OCI-LY7 (cell line): ENCODE measurements around the gene SEPHS1. TPM values are rescaled to one million over a fixed set of nuclear protein-coding genes. Genes with fewer than 3 reads are reported as not detected.

Experiments
- BruUV-seq: library from RNA; stranded (reverse); fragments of 400-500 nt; replicated peaks from 2 replicates; lab custom pipeline; 2021; lab: Mats Ljungman, UMichigan
- CTCF ChIA-PET: fragments of 300-600 bp; sonication (Branson Sonifier 250); formaldehyde crosslinking; loops from one replicate; lab custom pipeline; 2022; ENCODE audit warnings: antibody characterized with exemption; ENCODE audit not compliant: unreplicated experiment; lab: Charles Lee
- POLR2A ChIA-PET: fragments of 300-600 bp; sonication (Branson Sonifier 250); formaldehyde crosslinking; loops from one replicate; lab custom pipeline; 2022; ENCODE audit warnings: antibody characterized with exemption; lab: Charles Lee
- DNase-seq: peaks from one replicate; pipeline ENCODE4 v3.0.0-alpha.2; 2015; ENCODE audit warnings: low spot score
- H2AFZ ChIP-seq: fragments of 200-600 bp; sonication (generic), shearing (Covaris generic); 2 replicates; pipeline ENCODE4 v1.6.1; 2014; ENCODE audit warnings: mild to moderate bottlenecking, antibody characterized with exemption, low read length, moderate library complexity
- H3K27ac ChIP-seq: fragments of 200-600 bp; sonication (generic); 2 replicates; pipeline ENCODE4 v1.5.1; 2014; ENCODE audit warnings: mixed run types, low read depth, mild to moderate bottlenecking, moderate library complexity, low read length, inconsistent platforms; ENCODE audit not compliant: poor library complexity, severe bottlenecking
- H3K36me3 ChIP-seq: fragments of 200-600 bp; sonication (generic); 2 replicates; pipeline ENCODE4 v1.6.1; 2014; ENCODE audit warnings: mild to moderate bottlenecking, antibody characterized with exemption, low read length, moderate library complexity, mixed read lengths; ENCODE audit not compliant: insufficient read depth
- H3K4me1 ChIP-seq: fragments of 200-600 bp; sonication (generic); 2 replicates; pipeline ENCODE4 v1.5.1; 2014; ENCODE audit warnings: mild to moderate bottlenecking, low read length; ENCODE audit not compliant: insufficient read depth, poor library complexity, severe bottlenecking
- H3K4me2 ChIP-seq: fragments of 200-600 bp; sonication (generic); 2 replicates; pipeline ENCODE4 v1.6.1; 2014; ENCODE audit warnings: mild to moderate bottlenecking, low read length
- H3K4me3 ChIP-seq: fragments of 200-600 bp; sonication (generic); 2 replicates; pipeline ENCODE4 v1.5.1; 2014; ENCODE audit warnings: mild to moderate bottlenecking, low read depth, low read length; ENCODE audit not compliant: poor library complexity, severe bottlenecking
- H3K79me2 ChIP-seq: fragments of 200-600 bp; sonication (generic); 2 replicates; pipeline ENCODE4 v1.6.1; 2016; ENCODE audit warnings: low read depth, mild to moderate bottlenecking, low read length, moderate library complexity, mixed read lengths; ENCODE audit not compliant: insufficient read depth
- H3K9me2 ChIP-seq: fragments of 200-600 bp; sonication (generic); 2 replicates; pipeline ENCODE4 v1.6.1; 2016; ENCODE audit warnings: mild to moderate bottlenecking, low read length, mixed read lengths; ENCODE audit not compliant: insufficient read depth
- H3K9me3 ChIP-seq: fragments of 200-600 bp; sonication (generic); 2 replicates; pipeline ENCODE4 v1.6.1; 2014; ENCODE audit warnings: mild to moderate bottlenecking, mixed run types, low read length, mixed read lengths
- H4K20me1 ChIP-seq: fragments of 200-600 bp; sonication (generic); 2 replicates; pipeline ENCODE4 v1.6.1; 2014; ENCODE audit warnings: mild to moderate bottlenecking, antibody characterized with exemption, low read length, moderate library complexity, mixed read lengths; ENCODE audit not compliant: insufficient read depth
- CTCF ChIP-seq: fragments of 200-600 bp; sonication (generic); conservative IDR thresholded peaks from 2 replicates; pipeline ENCODE4 v1.5.1; 2014; ENCODE audit warnings: mild to moderate bottlenecking, antibody characterized with exemption, low read length, moderate library complexity, mixed read lengths
- EZH2phosphoT487 ChIP-seq: fragments of 200-600 bp; sonication (generic); IDR thresholded peaks from 2 replicates; pipeline ENCODE4 v1.6.1; 2018; ENCODE audit warnings: low read depth, borderline replicate concordance, mild to moderate bottlenecking, mixed run types, antibody characterized with exemption, low read length, moderate library complexity, mixed read lengths
- intact Hi-C: fragments of 100-400 bp; cut with micrococcal nuclease; formaldehyde crosslinking; loops from one replicate; pipeline ENCODE4 v1.10.0; 2022; ENCODE audit not compliant: unreplicated experiment
- total RNA-seq, 2 experiments: library from RNA; depleted of rRNA in 1 of 2; stranded (reverse); fragments of >200 nt in 1 of 2; shearing (Covaris generic) in 1 of 2; gene quantifications; 2 replicates each; pipeline ENCODE4 v1.2.3, GENCODE V29; 2014 to 2022

The SEPHS1 gene
- total RNA-seq, 2 experiments from 2014 or later: 72.7 to 113 TPM

- CTCF ChIA-PET: no interaction called here
- Histone ChIP-seq H3K4me3 (no peak overlapping the region), H3K4me2 (no peak overlapping the region), H3K9me2 (no peaks in the 10 kb centered on the region), H4K20me1 (no peaks in the 10 kb centered on the region), H2AFZ (no peak overlapping the region), H3K27ac (no peak overlapping the region), H3K9me3 (no peaks in the 10 kb centered on the region), H3K79me2 (no peaks in the 10 kb centered on the region), H3K36me3 (no peaks in the 10 kb centered on the region), H3K4me1 (peaks cover 6% of the 10 kb centered on the region)
- DNase-seq: no peak
- no TSS peak for BruUV-seq
- POLR2A ChIA-PET: interaction anchor here (0.5 kb wide), 1 partner anchor 143 kb away, joined by 3 read pairs; no protein-coding TSS in a partner anchor
- intact Hi-C loops: no loop called here
- TF ChIP-seq EZH2phosphoT487 (no peak), CTCF (no peak)
These were observed 56.0 kb downstream of the SEPHS1 start for GRCh38 chr10:13291821-13292773.

GRCh38 chr10:13291061-13291460, 57.0 kb downstream of the SEPHS1 start:
- intact Hi-C loops: no loop called here
- no peak overlapping the region for H3K4me2 ChIP-seq
- ChIA-PET POLR2A (no interaction called here), CTCF (interaction anchor here (0.5 kb wide), 1 partner anchor 142 kb away, joined by 3 read pairs; no protein-coding TSS in a partner anchor)
- no peak overlapping the region for H3K27ac ChIP-seq
- BruUV-seq: no TSS peak
- H3K9me3 ChIP-seq: no peaks in the 10 kb centered on the region
- no peaks in the 10 kb centered on the region for H4K20me1 ChIP-seq
- peaks cover 6% of the 10 kb centered on the region for H3K4me1 ChIP-seq
- H3K36me3 ChIP-seq: no peaks in the 10 kb centered on the region
- no peak for DNase-seq
- no peaks in the 10 kb centered on the region for H3K79me2 ChIP-seq
- no peaks in the 10 kb centered on the region for H3K9me2 ChIP-seq
- TF ChIP-seq EZH2phosphoT487: no peak
- TF ChIP-seq CTCF: no peak
- no peak overlapping the region for H2AFZ ChIP-seq
- H3K4me3 ChIP-seq: no peak overlapping the region
